Astrocyte of the cerebellum (primary cell): Measurements from ENCODE around the gene PDE6B.
"Not testable (repeated sequence)": the region's sequence is repeated elsewhere in the genome, so short reads cannot be mapped to it uniquely, and the experiment has no call there.

Experiments
- DNase-seq: peaks from one replicate; pipeline ENCODE4 v3.0.0-alpha.2; 2011; ENCODE audit warnings: low read depth
- H3K4me3 ChIP-seq: 2 replicates; pipeline ENCODE4 v1.5.1; 2011; ENCODE audit warnings: mild to moderate bottlenecking, low read depth, low read length, moderate library complexity
- in situ Hi-C: cut with HindIII; loops from 2 replicates; pipeline ENCODE4 v1.10.0; 2017; ENCODE audit warnings: low sequenced_read_pairs
- TF ChIP-seq, protein P1 (sequence below): IDR thresholded peaks from 2 replicates; pipeline ENCODE4 v1.5.1; 2012; ENCODE audit warnings: low read length, low read depth, moderate library complexity, mild to moderate bottlenecking; ENCODE audit errors: missing control alignments

The PDE6B gene

GRCh38 chr4:692771-693554, 67.6 kb downstream of the PDE6B start:
- in situ Hi-C loops: no loop called here
- no peak for DNase-seq
- TF ChIP-seq, protein P1, sequence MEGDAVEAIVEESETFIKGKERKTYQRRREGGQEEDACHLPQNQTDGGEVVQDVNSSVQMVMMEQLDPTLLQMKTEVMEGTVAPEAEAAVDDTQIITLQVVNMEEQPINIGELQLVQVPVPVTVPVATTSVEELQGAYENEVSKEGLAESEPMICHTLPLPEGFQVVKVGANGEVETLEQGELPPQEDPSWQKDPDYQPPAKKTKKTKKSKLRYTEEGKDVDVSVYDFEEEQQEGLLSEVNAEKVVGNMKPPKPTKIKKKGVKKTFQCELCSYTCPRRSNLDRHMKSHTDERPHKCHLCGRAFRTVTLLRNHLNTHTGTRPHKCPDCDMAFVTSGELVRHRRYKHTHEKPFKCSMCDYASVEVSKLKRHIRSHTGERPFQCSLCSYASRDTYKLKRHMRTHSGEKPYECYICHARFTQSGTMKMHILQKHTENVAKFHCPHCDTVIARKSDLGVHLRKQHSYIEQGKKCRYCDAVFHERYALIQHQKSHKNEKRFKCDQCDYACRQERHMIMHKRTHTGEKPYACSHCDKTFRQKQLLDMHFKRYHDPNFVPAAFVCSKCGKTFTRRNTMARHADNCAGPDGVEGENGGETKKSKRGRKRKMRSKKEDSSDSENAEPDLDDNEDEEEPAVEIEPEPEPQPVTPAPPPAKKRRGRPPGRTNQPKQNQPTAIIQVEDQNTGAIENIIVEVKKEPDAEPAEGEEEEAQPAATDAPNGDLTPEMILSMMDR: no peak
- H3K4me3 ChIP-seq: no peak overlapping the region

GRCh38 chr4:694341-694940, 69.1 kb downstream of the PDE6B start:
- DNase-seq, H3K4me3 ChIP-seq, in situ Hi-C loops: not testable (repeated sequence)

- no peak for DNase-seq
- TF ChIP-seq, protein P1: no peak
- in situ Hi-C loops: no loop called here
- no peak overlapping the region for H3K4me3 ChIP-seq
These were observed 74.6 kb downstream of the PDE6B start for GRCh38 chr4:699816-700580.

GRCh38 chr4:700587-701264, 75.4 kb downstream of the PDE6B start:
- TF ChIP-seq, protein P1: no peak
- no peak for DNase-seq
- in situ Hi-C loops: no loop called here
- H3K4me3 ChIP-seq: no peak overlapping the region

- TF ChIP-seq, protein P1: no peak
These were observed 77.3 kb downstream of the PDE6B start for GRCh38 chr4:702618-703048.

GRCh38 chr4:703336-704197, 78.2 kb downstream of the PDE6B start:
- TF ChIP-seq, protein P1: no peak
- H3K4me3 ChIP-seq: no peak overlapping the region
- DNase-seq: no peak
- in situ Hi-C loops: no loop called here

More at GRCh38 chr4:702618-703048, 77.3 kb downstream of the PDE6B start:
- no peak overlapping the region for H3K4me3 ChIP-seq
- no peak for DNase-seq
- in situ Hi-C loops: no loop called here
